ENCODE data around the gene ENOX1. TPM values are rescaled to one million over a fixed set of nuclear protein-coding genes. Genes with fewer than 3 reads are reported as not detected.

ENOX1 gene
- total and polyA plus RNA-seq, 2 of the 13 experiments (the other 11 are each of a cell fraction or from before 2014, with no cell fraction given) = not detected

- TF ChIP-seq, protein P1, sequence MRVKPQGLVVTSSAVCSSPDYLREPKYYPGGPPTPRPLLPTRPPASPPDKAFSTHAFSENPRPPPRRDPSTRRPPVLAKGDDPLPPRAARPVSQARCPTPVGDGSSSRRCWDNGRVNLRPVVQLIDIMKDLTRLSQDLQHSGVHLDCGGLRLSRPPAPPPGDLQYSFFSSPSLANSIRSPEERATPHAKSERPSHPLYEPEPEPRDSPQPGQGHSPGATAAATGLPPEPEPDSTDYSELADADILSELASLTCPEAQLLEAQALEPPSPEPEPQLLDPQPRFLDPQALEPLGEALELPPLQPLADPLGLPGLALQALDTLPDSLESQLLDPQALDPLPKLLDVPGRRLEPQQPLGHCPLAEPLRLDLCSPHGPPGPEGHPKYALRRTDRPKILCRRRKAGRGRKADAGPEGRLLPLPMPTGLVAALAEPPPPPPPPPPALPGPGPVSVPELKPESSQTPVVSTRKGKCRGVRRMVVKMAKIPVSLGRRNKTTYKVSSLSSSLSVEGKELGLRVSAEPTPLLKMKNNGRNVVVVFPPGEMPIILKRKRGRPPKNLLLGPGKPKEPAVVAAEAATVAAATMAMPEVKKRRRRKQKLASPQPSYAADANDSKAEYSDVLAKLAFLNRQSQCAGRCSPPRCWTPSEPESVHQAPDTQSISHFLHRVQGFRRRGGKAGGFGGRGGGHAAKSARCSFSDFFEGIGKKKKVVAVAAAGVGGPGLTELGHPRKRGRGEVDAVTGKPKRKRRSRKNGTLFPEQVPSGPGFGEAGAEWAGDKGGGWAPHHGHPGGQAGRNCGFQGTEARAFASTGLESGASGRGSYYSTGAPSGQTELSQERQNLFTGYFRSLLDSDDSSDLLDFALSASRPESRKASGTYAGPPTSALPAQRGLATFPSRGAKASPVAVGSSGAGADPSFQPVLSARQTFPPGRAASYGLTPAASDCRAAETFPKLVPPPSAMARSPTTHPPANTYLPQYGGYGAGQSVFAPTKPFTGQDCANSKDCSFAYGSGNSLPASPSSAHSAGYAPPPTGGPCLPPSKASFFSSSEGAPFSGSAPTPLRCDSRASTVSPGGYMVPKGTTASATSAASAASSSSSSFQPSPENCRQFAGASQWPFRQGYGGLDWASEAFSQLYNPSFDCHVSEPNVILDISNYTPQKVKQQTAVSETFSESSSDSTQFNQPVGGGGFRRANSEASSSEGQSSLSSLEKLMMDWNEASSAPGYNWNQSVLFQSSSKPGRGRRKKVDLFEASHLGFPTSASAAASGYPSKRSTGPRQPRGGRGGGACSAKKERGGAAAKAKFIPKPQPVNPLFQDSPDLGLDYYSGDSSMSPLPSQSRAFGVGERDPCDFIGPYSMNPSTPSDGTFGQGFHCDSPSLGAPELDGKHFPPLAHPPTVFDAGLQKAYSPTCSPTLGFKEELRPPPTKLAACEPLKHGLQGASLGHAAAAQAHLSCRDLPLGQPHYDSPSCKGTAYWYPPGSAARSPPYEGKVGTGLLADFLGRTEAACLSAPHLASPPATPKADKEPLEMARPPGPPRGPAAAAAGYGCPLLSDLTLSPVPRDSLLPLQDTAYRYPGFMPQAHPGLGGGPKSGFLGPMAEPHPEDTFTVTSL (CRISPR knock-in tag; IDR thresholded peaks at IDR 0.05; ENCODE audit: borderline replicate concordance) = no peak
- TF ChIP-seq DPF2 (CRISPR knock-in tag; IDR thresholded peaks at IDR 0.05; ENCODE audit: borderline replicate concordance, low read depth) (no peak), SOX6 (IDR thresholded peaks at IDR 0.05) (no peak), SOX6 (CRISPR knock-in tag; IDR thresholded peaks at IDR 0.05) (no peak), GATAD2A (CRISPR knock-in tag; IDR thresholded peaks at IDR 0.05) (no peak), ZNF597 (CRISPR knock-in tag; IDR thresholded peaks at IDR 0.05) (no peak), ZNF350 (CRISPR knock-in tag; IDR thresholded peaks at IDR 0.05; ENCODE audit: borderline replicate concordance, low read depth) (no peak), PITX1 (CRISPR knock-in tag; IDR thresholded peaks at IDR 0.05) (no peak)
- TF ChIP-seq, protein P2, sequence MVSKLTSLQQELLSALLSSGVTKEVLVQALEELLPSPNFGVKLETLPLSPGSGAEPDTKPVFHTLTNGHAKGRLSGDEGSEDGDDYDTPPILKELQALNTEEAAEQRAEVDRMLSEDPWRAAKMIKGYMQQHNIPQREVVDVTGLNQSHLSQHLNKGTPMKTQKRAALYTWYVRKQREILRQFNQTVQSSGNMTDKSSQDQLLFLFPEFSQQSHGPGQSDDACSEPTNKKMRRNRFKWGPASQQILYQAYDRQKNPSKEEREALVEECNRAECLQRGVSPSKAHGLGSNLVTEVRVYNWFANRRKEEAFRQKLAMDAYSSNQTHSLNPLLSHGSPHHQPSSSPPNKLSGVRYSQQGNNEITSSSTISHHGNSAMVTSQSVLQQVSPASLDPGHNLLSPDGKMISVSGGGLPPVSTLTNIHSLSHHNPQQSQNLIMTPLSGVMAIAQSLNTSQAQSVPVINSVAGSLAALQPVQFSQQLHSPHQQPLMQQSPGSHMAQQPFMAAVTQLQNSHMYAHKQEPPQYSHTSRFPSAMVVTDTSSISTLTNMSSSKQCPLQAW (CRISPR knock-in tag; IDR thresholded peaks at IDR 0.05) = no peak
Observed at GRCh38 chr13:43359536-43359935, 427.2 kb downstream of the ENOX1 start (continued).

Measured in HepG2 (cell line).